PC-3 (cell line): Measurements from ENCODE around the gene REG4. TPM values are rescaled to one million over a fixed set of nuclear protein-coding genes. Genes with fewer than 3 reads are reported as not detected.
A peak's percentile ranks its signal among the peaks of the same experiment; 100 is the strongest.

ENCODE experiments used
- ATAC-seq: fragments of 200-7000 bp; cut with Tn5 transposase; 2 replicates; pipeline ENCODE4 v1.9.1; 2020; ENCODE audit warnings: mild to moderate bottlenecking, moderate library complexity
- BruUV-seq: library from RNA; stranded (reverse); fragments of 400-500 nt; replicated peaks from 2 replicates; lab custom pipeline; 2021; lab: Mats Ljungman, UMichigan
- CTCF ChIA-PET: fragments of 300-600 bp; sonication (Branson Sonifier 250); formaldehyde crosslinking; loops from one replicate; lab custom pipeline; 2022; ENCODE audit warnings: antibody characterized with exemption; lab: Charles Lee
- POLR2A ChIA-PET: fragments of 300-600 bp; sonication (Branson Sonifier 250); formaldehyde crosslinking; loops from one replicate; lab custom pipeline; 2022; ENCODE audit warnings: antibody characterized with exemption; ENCODE audit not compliant: unreplicated experiment; lab: Charles Lee
- DNase-seq: peaks from one replicate; pipeline ENCODE4 v3.0.0-alpha.2; 2015
- H2AFZ ChIP-seq: fragments of 300-600 bp; sonication (generic); 2 replicates; pipeline ENCODE4 v1.6.0; 2016; ENCODE audit warnings: antibody characterized with exemption, low read length
- H3F3A ChIP-seq: fragments of 300-600 bp; sonication (generic); one replicate; pipeline ENCODE4 v1.6.0; 2017; ENCODE audit warnings: antibody characterized with exemption, low read length, control low read depth, mild to moderate bottlenecking; ENCODE audit not compliant: unreplicated experiment
- H3K27ac ChIP-seq: fragments of 300-600 bp; sonication (generic); 2 replicates; pipeline ENCODE4 v1.5.1; 2016; ENCODE audit warnings: mild to moderate bottlenecking, low read length
- H3K27me3 ChIP-seq: fragments of 300-600 bp; sonication (generic); 2 replicates; pipeline ENCODE4 v1.6.1; 2016; ENCODE audit warnings: low read length, mixed read lengths
- H3K36me3 ChIP-seq: fragments of 300-600 bp; sonication (generic); 2 replicates; pipeline ENCODE4 v1.6.1; 2016; ENCODE audit warnings: low read depth, mixed run types, low read length, mixed read lengths
- H3K4me1 ChIP-seq: fragments of 300-600 bp; sonication (generic); 2 replicates; pipeline ENCODE4 v1.5.1; 2016; ENCODE audit warnings: low read length; ENCODE audit not compliant: insufficient read depth
- H3K4me2 ChIP-seq: fragments of 300-600 bp; sonication (generic); 2 replicates; pipeline ENCODE4 v1.6.0; 2016; ENCODE audit warnings: low read length
- H3K4me3 ChIP-seq: fragments of 300-600 bp; sonication (generic); 2 replicates; pipeline ENCODE4 v1.5.1; 2016; ENCODE audit warnings: mild to moderate bottlenecking, low read length, mixed read lengths
- H3K79me2 ChIP-seq: fragments of 300-600 bp; sonication (generic); 2 replicates; pipeline ENCODE4 v1.6.1; 2017; ENCODE audit warnings: low read length, mixed read lengths
- H3K9ac ChIP-seq: fragments of 300-600 bp; sonication (generic); 2 replicates; pipeline ENCODE4 v1.6.0; 2016; ENCODE audit warnings: mild to moderate bottlenecking, low read length
- H3K9me2 ChIP-seq: fragments of 300-600 bp; sonication (generic); replicated peaks from 2 replicates; pipeline ENCODE4 v1.6.1; 2016; ENCODE audit warnings: mixed run types, low read length, mixed read lengths
- H3K9me3 ChIP-seq: fragments of 300-600 bp; sonication (generic); 2 replicates; pipeline ENCODE4 v1.6.1; 2016; ENCODE audit warnings: low read length, mixed read lengths
- H4K20me1 ChIP-seq: fragments of 300-600 bp; sonication (generic); 2 replicates; pipeline ENCODE4 v1.6.1; 2016; ENCODE audit warnings: low read length, mixed read lengths
- CTCF ChIP-seq: fragments of 300-600 bp; sonication (generic); conservative IDR thresholded peaks from 2 replicates; pipeline ENCODE4 v1.5.1; 2017; ENCODE audit warnings: antibody characterized with exemption, low read depth, mild to moderate bottlenecking, low read length
- EZH2 ChIP-seq: fragments of 300-600 bp; sonication (generic); IDR thresholded peaks from one replicate; pipeline ENCODE4 v1.6.1; 2017; ENCODE audit warnings: antibody characterized with exemption, mild to moderate bottlenecking, low read length; ENCODE audit not compliant: unreplicated experiment
- EZH2phosphoT487 ChIP-seq: fragments of 300-600 bp; sonication (generic); IDR thresholded peaks from 2 replicates; pipeline ENCODE4 v1.6.1; 2018; ENCODE audit warnings: mild to moderate bottlenecking, antibody characterized with exemption, low read length, borderline replicate concordance
- intact Hi-C: fragments of 100-400 bp; cut with micrococcal nuclease; formaldehyde crosslinking; loops from 2 replicates; pipeline ENCODE4 v1.9.0; 2023
- total RNA-seq: library from RNA; depleted of rRNA; stranded (reverse); fragments of >200 nt; gene quantifications from 2 replicates; pipeline ENCODE4 v1.2.3, GENCODE V29; 2014

REG4 gene
- total RNA-seq, 1 experiment from 2014 or later, result 0.87 TPM

DNA sequence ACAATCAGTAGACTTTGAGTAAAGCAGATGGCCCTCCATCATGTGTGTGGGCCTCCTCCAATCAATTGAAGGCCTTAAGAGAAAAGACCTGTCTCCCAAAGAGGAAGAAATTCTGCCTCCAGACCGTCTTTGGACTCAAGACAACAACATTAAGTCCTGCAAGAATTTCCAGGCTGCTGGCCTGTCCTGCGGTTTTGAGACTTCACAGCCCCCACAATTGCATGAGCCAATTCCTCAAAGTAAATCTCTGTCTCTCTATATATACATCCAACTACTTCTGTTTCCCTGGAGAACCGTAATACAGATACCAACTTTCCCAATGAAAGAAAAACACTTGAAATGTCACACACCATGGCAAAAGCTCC lies 16.4 kb downstream of the REG4 start:
- no peak overlapping the region for H3K27ac ChIP-seq
- ATAC-seq, result no peak
- no peak overlapping the region for H3K4me3 ChIP-seq

DNA sequence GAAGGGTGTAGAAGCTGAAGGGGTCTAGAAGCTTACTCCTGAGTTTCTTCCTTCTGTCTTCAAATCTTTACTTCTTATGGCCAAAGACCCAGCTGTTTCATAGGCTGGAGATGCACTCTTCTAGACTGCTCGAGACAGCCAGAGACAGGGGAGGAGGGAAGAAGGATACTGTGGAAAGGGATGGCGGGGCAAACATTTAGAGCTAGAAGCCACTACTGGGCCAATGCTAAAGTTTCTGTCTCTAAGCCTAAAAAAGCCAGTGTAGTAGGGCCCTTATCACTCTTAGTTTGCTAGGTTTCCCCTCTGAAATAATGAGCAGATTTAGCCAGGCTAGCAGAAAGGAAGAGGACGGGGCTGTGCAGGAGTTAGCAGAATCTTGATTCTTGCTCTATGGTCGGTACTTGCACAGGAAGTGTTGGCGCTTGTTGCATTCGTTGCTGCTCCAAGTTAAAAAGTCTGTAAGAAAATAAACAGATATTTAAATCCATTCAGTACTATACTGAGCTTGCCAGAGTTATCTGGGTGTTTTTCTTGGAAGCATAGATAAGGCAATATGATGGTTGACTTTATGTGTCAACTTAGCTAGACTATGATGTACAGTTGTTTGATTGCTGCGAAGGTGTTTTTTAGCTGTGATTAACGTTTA lies 16.9 kb downstream of the REG4 start:
- Histone ChIP-seq H2AFZ (no peak overlapping the region), H3K27me3 (no peaks in the 10 kb centered on the region), H3F3A (no peaks in the 10 kb centered on the region), H4K20me1 (no peaks in the 10 kb centered on the region), H3K9me3 (no peaks in the 10 kb centered on the region), H3K4me2 (no peak overlapping the region), H3K9ac (no peak overlapping the region), H3K4me1 (peaks cover 16% of the 10 kb centered on the region), H3K79me2 (no peaks in the 10 kb centered on the region), H3K9me2 (no peaks in the 10 kb centered on the region), H3K27ac (no peak overlapping the region), H3K36me3 (no peaks in the 10 kb centered on the region), H3K4me3 (no peak overlapping the region)
- ATAC-seq, result no peak
- no peak for TF ChIP-seq EZH2phosphoT487
- no peak for TF ChIP-seq EZH2
- no peak for TF ChIP-seq CTCF
- ChIA-PET CTCF (no interaction called here), POLR2A (no interaction called here)
- BruUV-seq, result no TSS peak
- DNase-seq, result no peak
- intact Hi-C loops, result no loop called here

More for the DNA sequence above, 16.4 kb downstream of the REG4 start:
- Histone ChIP-seq H3K79me2 (no peaks in the 10 kb centered on the region), H3K9ac (no peak overlapping the region), H3K9me3 (no peaks in the 10 kb centered on the region), H3K4me1 (peaks cover 16% of the 10 kb centered on the region), H4K20me1 (no peaks in the 10 kb centered on the region), H3F3A (no peaks in the 10 kb centered on the region), H2AFZ (no peak overlapping the region), H3K9me2 (no peaks in the 10 kb centered on the region), H3K4me2 (no peak overlapping the region), H3K36me3 (no peaks in the 10 kb centered on the region), H3K27me3 (no peaks in the 10 kb centered on the region)
- CTCF ChIA-PET, result no interaction called here
- intact Hi-C loops, result no loop called here
- DNase-seq, result no peak
- POLR2A ChIA-PET, result no interaction called here
- no TSS peak for BruUV-seq
- no peak for TF ChIP-seq CTCF

GRCh38 chr1:119791377-119791776 lies 19.9 kb downstream of the REG4 start:
- Histone ChIP-seq H3K9me2 (no peaks in the 10 kb centered on the region), H3F3A (no peaks in the 10 kb centered on the region), H3K79me2 (no peaks in the 10 kb centered on the region), H3K9ac (no peak overlapping the region), H3K9me3 (no peaks in the 10 kb centered on the region), H3K4me3 (no peak overlapping the region), H2AFZ (peak overlapping the region; percentile 39; the same call in 1 of the 2 replicates), H4K20me1 (no peaks in the 10 kb centered on the region), H3K4me1 (peaks cover 44% of the 10 kb centered on the region), H3K36me3 (no peaks in the 10 kb centered on the region), H3K27me3 (no peaks in the 10 kb centered on the region), H3K4me2 (no peak overlapping the region), H3K27ac (no peak overlapping the region)
- BruUV-seq, result no TSS peak
- intact Hi-C loops, result no loop called here
- ChIA-PET POLR2A (interaction anchor here (0.7 kb wide), 1 partner anchor 126 kb away, joined by 5 read pairs; no protein-coding TSS in a partner anchor), CTCF (no interaction called here)
- no peak for ATAC-seq
- peak; percentile 27 for DNase-seq
- TF ChIP-seq CTCF (no peak), EZH2 (no peak), EZH2phosphoT487 (no peak)
